GM13976 (cell line): ENCODE data around the gene LY6G5B.

Source experiments
- DNase-seq: peaks from one replicate; pipeline ENCODE4 v3.0.0; 2012; ENCODE audit warnings: low spot score
- in situ Hi-C: fragments of 300-500 bp; cut with MboI; formaldehyde crosslinking; loops from one replicate; pipeline ENCODE4 v1.12.0; 2022; ENCODE audit warnings: low sequenced_read_pairs, mixed read lengths, inconsistent platforms; ENCODE audit not compliant: unreplicated experiment
- TF ChIP-seq, protein P1 (sequence below): IDR thresholded peaks from 2 replicates; pipeline ENCODE4 v1.5.1; 2012; ENCODE audit warnings: borderline replicate concordance, mild to moderate bottlenecking; ENCODE audit not compliant: insufficient read depth; ENCODE audit errors: extremely low read depth, missing control alignments, control extremely low read depth

LY6G5B gene

DNA sequence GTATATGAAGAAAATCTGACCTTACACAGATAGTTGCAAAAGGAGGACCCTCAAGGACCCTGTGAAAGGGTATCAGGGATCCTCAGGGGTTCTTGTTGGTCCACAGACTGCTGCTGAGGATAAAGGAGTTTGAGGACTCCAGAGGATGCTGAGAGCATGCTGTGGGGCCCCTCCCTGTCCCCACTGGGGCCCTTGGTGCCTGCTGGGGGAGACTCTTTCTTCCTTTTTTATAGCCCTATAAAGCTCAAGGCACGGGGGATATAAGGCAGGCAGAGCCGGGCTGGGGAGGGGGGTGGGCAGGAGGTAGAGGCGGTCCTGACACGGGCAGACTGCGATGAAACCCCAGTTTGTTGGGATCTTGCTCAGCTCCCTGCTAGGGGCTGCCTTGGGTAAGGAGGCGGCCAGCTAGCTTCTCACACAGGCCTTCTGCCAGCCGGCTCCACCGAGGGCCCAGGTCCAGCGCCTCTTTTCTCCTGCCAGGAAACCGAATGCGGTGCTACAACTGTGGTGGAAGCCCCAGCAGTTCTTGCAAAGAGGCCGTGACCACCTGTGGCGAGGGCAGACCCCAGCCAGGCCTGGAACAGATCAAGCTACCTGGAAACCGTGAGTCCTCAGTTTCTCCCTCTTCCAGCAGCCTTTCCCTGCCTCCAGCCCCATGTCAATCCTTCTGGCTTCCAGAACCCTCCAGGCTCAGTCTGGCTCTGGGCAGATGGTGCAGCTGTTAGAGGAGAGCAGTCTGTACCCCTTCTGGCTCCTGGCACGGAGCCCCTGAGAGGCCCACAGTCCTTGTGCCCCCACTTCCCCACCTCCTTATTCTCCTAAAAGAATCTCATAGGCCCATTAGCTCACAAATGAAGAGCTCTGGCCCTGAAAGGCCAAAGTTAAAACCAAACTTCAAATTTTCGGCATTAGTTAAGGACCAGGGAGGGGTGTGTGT is 45.5 kb downstream of the LY6G5B start, which contains the start of gene LY6G6D:
TSS of gene LY6G6D (plus strand) at position 327 of the 937 bp plus-strand sequence. CDS start at position 335, 8 bp downstream.
- in situ Hi-C loops = no loop called here
- no peak for DNase-seq
- TF ChIP-seq, protein P1, sequence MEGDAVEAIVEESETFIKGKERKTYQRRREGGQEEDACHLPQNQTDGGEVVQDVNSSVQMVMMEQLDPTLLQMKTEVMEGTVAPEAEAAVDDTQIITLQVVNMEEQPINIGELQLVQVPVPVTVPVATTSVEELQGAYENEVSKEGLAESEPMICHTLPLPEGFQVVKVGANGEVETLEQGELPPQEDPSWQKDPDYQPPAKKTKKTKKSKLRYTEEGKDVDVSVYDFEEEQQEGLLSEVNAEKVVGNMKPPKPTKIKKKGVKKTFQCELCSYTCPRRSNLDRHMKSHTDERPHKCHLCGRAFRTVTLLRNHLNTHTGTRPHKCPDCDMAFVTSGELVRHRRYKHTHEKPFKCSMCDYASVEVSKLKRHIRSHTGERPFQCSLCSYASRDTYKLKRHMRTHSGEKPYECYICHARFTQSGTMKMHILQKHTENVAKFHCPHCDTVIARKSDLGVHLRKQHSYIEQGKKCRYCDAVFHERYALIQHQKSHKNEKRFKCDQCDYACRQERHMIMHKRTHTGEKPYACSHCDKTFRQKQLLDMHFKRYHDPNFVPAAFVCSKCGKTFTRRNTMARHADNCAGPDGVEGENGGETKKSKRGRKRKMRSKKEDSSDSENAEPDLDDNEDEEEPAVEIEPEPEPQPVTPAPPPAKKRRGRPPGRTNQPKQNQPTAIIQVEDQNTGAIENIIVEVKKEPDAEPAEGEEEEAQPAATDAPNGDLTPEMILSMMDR = no peak

DNA sequence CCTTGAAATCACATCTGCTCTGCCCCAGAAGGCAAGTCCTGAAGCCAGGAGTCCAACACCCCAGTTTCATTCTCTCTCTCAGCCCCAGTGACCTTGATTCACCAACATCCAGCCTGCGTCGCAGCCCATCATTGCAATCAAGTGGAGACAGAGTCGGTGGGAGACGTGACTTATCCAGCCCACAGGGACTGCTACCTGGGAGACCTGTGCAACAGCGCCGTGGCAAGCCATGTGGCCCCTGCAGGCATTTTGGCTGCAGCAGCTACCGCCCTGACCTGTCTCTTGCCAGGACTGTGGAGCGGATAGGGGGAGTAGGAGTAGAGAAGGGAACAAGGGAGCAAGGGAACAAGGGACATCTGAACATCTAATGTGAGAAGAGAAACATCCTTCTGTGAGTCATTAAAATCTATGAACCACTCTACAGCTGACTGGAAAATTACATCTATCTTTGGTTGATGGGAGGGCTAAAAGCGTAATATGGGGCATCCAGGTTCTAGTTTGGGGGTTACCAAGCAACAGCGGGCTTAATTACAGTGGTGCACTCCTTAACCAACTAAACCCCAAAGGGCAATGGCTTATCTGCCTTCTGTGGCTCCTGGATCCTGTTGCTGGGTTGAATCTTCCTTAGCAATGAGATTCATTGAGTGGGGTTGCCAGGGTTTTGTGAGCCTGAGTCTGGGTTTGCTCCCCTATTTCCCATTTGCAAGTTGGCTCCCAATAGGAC is 47.9 kb downstream of the LY6G5B start:
- no peak for DNase-seq
- in situ Hi-C loops = no loop called here
- TF ChIP-seq, protein P1 = no peak

DNA sequence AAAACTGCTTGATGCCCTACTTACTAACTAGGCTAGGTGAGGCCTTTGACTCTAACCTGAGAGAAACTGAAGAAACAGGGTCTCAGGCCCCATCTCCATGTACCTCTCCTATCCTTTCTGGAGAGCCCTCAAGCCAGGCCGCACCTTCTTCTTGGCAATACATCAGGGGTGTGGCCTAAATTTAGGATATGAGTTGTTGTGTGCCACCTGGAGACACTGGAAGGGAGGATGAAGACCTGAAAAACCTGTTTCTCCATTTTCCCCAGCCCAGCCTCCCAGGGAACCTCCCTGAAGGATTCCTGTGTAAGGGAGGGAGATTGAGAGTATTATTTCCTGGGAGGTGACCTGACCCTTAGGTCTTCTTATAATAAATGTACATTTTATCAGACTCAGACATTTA is 48.5 kb downstream of the LY6G5B start:
- no peak for DNase-seq

DNA sequence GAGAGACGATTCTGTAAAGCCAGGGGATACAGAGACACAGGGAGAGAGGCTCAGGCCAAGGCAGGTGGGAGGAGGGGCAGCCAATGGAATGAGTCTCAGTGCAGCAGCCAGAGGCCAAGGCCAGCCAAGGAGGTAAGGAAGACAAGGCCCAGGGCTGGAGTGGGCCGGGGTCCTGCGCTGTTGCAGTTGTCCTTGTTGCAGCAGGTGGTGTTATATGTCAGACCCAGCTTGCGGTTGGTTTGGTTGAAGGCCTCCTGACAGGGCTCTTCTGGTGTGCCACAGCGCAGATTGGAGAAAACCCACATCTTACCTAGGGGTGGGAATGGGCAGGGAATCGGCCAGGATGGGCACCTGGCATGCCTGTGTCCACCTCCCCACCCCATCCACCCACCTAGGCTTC is 49.2 kb downstream of the LY6G5B start:
- TF ChIP-seq, protein P1 = no peak
- in situ Hi-C loops = no loop called here

More for the DNA sequence above, 48.5 kb downstream of the LY6G5B start:
- in situ Hi-C loops = no loop called here
- TF ChIP-seq, protein P1 = no peak

DNA sequence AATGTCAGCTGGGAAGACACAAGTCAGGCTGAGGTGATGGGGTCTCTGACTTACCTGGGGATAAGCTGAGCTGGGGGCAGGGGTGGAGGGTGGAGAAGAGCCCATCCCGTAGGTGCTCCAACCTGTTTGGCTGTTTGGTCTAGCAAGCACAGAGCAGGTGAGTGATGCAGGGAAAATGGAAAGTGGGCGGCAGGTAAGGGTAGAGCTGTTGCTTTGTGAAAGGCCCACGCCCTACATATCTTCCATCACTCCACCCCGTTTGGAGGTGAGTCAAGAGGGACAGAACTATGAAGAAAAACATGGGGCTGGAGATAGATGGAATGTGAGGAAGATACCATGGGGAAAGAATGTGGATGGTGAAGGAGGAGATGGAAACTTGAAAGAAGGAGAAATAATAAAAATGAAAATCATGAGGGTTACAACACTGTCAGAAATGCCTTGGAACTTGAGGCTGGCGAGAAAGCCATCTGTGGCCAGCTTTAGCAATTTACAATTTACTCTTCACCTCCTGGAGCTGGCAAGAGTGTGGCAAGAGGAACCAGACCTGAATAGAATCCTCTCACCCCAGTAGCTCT is 50.5 kb downstream of the LY6G5B start:
- DNase-seq = no peak
- in situ Hi-C loops = no loop called here
- TF ChIP-seq, protein P1 = no peak

More for the DNA sequence above, 49.2 kb downstream of the LY6G5B start:
- no peak for DNase-seq

DNA sequence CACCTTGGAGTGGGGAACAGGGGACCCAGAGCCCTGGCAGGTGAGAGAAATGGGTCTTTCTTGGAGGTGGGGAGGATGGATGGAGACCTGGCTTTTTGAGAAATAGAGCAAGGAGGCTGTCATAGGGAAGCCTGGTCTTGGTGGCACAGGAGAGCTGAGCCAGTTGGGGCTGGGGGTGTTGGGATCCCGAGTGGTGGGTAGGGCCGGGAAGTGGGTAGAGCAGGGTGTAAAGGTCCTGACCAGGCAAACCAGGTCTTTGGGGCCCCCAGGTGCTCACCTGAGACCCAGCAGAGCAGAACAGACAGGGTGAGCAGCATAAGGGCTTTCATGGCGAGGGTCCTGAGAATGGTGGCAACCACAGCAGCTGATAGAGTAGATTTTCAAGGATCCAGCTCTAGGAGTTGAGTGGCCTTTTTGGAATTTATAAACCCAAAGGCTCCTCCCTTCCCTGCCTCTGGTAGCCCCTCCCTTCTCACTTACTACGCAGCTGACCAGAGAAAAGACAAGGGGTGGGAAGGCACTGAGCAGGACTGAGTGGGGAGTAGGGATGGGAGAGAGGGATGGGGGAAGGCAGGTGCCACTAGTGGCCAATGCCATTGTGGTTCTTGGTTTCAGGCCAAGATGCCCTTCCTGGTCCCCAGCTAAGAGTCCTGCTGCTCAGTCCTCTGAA is 51.7 kb downstream of the LY6G5B start, which contains the start of gene LY6G6C:
TSS of gene LY6G6C (minus strand) at position 396 of the 670 bp plus-strand sequence. CDS start at position 329, 67 bp downstream.
- no peak for DNase-seq
- TF ChIP-seq, protein P1 = no peak
- in situ Hi-C loops = no loop called here
